ENCODE measurements around the gene MKNK1.

The MKNK1 gene

DNA sequence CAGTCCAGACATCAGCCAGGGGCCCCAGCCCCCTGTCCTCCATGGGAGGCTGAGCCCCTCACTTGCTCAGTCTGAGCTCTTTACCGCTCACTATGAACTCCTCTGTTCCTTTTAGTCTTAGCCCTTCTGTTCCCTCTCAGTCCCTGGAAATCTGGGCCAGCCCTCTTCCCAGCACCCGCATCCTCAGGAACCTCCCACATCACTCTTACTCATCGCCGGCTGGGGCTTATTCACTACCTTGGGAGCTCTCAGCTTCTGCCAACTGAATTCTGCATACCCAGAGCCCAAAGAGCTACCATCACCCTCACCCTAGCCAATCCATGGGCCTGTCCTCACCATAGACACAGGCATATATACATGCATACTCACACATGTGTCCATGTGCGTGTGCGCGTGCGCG lies 64.1 kb downstream of the MKNK1 start:
- DNase-seq (ENCODE audit: low spot score), result no peak

DNA sequence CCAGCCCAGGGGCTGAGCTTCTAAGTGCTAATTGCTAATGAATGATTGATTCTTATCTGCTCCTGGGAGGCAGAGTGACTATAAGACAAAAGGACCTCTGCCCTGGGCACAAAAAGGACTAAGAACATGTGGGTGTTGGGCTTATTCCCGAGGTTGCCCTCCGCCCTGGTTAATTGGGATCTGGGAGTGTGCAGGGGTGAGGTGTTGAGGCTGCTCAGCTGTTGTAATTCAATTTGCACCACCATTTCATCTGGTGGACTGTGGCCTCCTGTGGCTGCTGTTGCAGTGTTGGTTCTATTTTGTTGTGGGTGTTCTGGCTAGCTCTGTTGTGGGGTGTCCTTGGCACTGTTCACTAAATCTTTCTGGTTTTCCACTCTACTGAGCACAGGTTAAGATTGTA lies 65.9 kb downstream of the MKNK1 start:
- DNase-seq (ENCODE audit: low spot score), result no peak

DNA sequence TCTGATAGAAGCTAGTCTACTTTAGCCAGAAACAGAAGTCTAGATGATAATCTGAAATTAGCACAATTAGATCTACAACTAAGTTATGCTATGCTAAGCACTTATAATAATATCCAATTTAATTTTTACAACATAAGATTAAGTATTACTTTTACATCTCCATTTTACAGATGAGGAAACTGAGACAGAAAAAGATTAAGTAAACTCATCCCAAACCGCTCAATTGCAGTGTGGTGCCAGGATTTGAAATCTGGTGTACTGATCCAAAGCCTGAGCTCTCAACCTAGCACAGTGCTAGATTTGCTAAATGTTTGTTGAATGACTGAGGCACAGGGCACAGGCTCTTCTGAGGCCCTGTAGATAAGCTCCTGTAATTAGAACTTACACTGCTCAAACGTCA lies 66.4 kb downstream of the MKNK1 start:
- no peak for DNase-seq (ENCODE audit: low spot score)

GRCh38 chr1:46536527-46536926 lies 67.5 kb downstream of the MKNK1 start:
- DNase-seq (ENCODE audit: low spot score), result no peak

DNA sequence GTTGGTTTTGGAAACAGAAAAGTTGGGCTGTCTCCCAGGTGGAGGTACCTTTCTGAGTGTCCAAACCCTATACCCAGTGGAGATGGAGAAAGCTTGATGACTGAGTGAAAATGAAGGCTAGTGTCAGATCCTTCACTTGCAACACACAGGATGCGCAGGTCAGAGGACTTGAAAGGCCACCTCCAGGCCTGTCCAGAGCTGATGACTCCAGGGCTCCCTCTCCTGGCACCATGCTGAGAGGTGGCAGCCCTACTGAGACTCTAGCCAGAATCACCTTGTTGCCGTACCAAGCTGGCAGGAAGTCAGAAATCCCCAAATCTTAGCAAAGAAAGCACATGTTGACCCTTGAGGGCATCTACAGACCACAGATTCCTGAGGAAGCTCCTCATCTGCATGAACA lies 69.0 kb downstream of the MKNK1 start:
- no peak for DNase-seq (ENCODE audit: low spot score)

GRCh38 chr1:46533179-46533864 lies 70.7 kb downstream of the MKNK1 start:
- DNase-seq (ENCODE audit: low spot score), result peak; percentile 78

GRCh38 chr1:46532498-46533178 lies 71.4 kb downstream of the MKNK1 start:
- peak; percentile 92 for DNase-seq (ENCODE audit: low spot score)

DNA sequence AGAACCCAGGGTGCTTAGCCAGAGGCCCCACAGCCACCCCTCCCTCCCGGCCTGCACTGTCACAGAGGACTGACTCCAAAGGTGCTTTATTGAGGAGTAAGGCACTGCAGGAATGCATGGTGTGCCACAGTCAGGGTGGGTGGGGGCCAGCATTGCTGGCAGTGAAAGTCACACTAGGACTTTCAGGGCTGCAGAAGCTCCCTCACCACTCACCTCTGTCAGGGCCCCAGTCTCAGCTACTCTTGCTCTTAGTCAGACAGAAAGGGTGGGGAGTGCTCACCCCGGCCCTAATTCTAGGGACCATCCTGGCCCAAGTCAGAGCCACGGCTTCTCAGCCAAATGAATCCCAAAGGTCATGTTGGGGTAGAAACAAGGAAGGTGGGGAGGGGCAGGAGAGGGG lies 72.0 kb downstream of the MKNK1 start:
- DNase-seq (ENCODE audit: low spot score), result no peak

GRCh38 chr1:46530791-46531409 lies 73.2 kb downstream of the MKNK1 start:
- no peak for DNase-seq (ENCODE audit: low spot score)

DNA sequence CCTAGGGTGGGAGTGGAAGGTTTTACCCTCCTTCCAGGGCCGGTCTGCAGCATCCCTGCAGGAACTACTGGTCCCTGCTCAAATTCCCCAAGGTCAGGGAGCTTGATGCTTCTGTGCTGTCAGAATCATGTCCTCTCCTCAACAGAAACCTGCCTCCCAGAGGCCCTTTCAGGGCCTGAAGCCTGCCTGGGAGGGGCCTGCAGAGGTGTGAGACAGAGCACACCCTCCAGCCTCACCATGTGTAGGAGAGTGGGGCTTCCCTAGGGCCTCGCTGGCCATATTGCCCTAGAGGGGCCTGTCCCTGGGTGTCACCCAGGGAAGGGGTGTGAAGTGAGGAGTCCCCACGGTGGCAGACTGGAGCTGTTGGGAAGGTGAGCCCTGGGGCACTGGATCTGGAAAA lies 73.8 kb downstream of the MKNK1 start:
- DNase-seq (ENCODE audit: low spot score), result no peak

DNA sequence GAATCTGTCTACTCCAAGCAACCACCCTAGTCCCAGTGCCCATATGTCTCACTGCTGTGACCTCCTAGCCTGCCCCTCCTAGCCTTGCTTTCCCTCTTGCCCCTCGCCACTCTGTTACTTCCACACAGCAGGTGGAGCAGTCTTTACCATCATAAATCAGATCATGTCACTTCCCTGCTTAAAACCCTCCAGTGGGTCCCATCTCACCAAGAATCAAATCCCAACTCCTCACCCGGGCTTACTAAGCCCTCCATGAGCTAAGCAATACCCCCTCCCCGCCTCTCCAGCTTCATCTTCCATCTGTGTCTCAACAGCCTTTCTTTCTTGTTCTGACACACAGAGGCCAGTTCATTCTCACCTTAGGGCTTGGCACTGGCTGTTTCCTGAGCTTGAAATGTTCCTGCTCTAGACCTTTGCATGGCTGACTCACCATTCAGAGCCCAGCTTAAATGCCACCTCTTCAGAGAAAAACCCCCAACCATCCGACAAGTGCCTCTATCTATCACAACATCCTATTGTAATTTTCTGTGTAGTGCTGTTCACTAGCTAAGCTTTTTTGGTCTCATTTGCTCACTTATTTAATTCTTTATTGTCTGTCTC lies 74.9 kb downstream of the MKNK1 start:
- no peak for DNase-seq (ENCODE audit: low spot score)

GRCh38 chr1:46528297-46528955 lies 75.6 kb downstream of the MKNK1 start:
- DNase-seq (ENCODE audit: low spot score), result no peak

- peak; percentile 82 for DNase-seq (ENCODE audit: low spot score)
Observed at GRCh38 chr1:46527474-46528296, 76.4 kb downstream of the MKNK1 start.

GRCh38 chr1:46526691-46527291 lies 77.3 kb downstream of the MKNK1 start:
- DNase-seq (ENCODE audit: low spot score), result no peak

- DNase-seq (ENCODE audit: low spot score), result no peak
Observed at GRCh38 chr1:46526013-46526690, 77.9 kb downstream of the MKNK1 start.

DNA sequence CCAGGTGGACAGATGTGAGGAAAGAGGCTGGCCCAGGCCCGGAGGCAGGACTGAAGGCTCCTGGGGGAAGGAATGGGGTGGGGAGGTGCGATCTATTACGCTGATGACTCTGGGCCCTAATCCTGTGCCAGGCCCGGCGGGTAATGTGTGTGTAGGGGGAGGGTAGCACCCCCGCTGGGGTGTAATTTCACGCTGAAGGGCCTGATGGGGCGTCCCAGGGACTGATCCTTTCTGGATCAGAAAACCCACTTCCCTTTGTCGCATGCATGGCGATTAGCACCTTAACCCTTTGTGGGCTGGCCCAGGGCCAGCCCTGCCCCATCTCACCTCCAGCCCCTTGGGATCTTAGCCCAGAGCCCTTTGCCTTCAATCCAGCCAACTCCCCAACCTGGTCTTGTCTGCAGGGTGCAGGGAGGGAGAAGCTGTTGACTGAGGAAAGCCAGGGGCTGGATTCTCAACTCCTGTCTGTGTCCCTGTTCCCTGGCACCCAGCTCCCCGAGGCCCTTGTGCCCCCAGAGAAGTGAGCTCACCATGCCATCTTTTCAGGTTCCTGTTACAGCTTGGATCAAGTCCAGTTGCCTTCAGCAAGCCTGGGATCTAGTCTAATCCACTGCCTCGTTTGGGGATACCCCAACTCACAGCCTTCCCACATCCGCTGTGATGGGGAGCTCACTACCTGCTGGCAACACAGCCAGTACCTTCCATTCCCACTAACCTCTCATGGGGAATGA lies 78.7 kb downstream of the MKNK1 start:
- no peak for DNase-seq (ENCODE audit: low spot score)

DNA sequence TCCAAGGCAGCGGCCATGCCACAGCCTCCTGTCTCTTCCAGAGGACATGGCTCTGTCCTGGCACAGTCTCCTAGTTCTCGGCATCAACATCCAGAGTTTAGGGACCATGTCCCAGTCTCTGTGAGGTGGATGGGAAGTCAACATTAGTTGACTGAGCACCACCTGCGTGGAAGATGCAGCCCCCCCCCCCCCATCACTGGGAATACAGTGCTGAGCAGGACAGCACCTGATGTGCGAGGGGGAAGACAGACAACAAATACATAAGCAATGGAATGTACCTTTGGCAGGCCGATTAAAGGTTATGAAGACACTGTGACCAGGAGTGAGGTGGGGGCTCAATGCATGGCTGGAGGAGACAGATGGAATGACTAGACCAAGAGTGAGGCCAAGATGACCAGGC lies 79.2 kb downstream of the MKNK1 start:
- no peak for DNase-seq (ENCODE audit: low spot score)

DNA sequence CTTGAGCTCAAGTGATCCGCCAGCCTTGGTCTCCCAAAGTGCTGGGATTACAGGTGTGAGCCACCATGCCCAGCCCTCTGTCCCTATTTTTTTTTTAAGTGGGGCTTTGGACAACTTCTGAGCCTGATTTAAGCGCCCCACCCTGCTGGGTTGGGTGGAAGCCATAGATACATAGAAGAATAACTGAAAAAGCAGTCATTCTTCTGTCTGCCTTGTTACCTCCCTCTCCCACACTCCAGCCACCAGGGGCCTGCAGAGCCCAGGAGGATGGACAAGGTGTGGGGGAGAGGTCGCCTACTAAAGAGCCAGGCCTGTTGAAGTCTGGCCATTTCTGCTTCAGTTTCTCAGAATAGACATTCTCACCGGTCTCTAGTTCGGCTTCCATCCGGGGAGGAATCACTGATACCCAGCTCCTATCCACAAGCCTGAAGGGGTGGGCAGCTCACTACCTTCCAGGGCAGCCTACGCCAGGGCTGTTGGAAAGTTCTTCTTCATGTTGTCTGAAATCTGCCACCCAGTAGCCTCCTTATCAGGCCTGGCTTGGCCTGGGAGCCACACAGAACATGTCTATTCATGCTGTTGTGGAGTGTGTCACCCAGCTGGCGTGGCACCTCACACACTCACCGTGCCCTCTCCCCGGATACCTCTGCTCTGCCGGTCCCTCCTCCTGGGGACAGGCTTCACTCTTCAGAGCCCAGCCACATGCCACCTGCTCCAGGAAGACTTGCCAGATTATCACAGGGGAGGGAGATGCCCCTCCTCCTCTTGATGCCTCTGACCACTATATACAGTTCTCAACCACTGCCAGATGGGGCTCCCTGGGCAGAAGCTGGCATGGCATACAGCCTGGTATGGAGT lies 80.3 kb downstream of the MKNK1 start:
- DNase-seq (ENCODE audit: low spot score), result no peak

GRCh38 chr1:46522969-46523320 lies 81.1 kb downstream of the MKNK1 start:
- DNase-seq (ENCODE audit: low spot score), result no peak
